ENCODE results near the gene CAST. TPM values are rescaled to one million over a fixed set of nuclear protein-coding genes. Genes with fewer than 3 reads are reported as not detected.

The CAST gene
- total and polyA plus RNA-seq, 2 donors (not counting 3 experiments of a cell fraction or from before 2014, with no cell fraction given) = 33.7 to 194 TPM

DNA sequence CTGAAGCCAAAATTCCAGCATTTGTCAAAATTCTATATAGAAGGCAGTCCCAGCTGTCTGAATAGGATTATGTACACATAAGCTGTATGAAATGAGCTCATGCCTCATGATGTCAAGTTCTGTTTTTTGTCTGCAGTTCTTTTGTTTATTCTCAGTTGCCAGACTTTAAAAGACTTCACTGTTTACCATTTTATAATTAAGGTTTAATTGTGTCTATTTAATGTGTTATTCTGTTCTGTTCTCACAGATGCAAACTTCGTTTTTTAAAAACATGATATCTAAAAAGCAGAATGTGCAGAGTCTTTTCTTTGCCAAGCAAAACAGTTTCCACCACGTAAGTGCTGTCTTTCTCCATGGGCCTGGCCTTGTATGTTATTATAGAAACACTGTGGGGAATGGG, 114.4 kb downstream of the CAST start:
- intact Hi-C loops (cut with micrococcal nuclease) = no loop called here
- dilution Hi-C loops (cut with MboI; ENCODE audit: extremely low pct_ligation_motif_present, low sequenced_read_pairs) = no loop called here
- ChIA-PET CTCF (interaction anchor here (1.4 to 2.5 kb wide), 2 partner anchors 24 to 221 kb away, joined by 5 to 6 read pairs; no protein-coding TSS in a partner anchor), POLR2A (no interaction called here)
- no TSS peak for BruUV-seq (replicated peaks)
- H3K4me2 ChIP-seq (ENCODE audit: insufficient read depth, low read length) = no peak overlapping the region
- no peak overlapping the region for H3K4me3 ChIP-seq (replicated peaks in 1 of 3; ENCODE audit: insufficient read depth in 1 of 3, low read depth in 1 of 3, low read length in 3 of 3)
- no peaks in the 10 kb centered on the region for H3K79me2 ChIP-seq (ENCODE audit: control insufficient read depth, insufficient read depth, low read length)
- no peaks in the 10 kb centered on the region for H3K27me3 ChIP-seq (ENCODE audit: control insufficient read depth in 2 of 2, insufficient read depth in 2 of 2, low read length in 2 of 2)
- peak; percentile 57 for DNase-seq (ENCODE audit: low read depth, low spot score)
- H3K9ac ChIP-seq (replicated peaks; ENCODE audit: extremely low read depth, insufficient read depth, low read length) = no peak overlapping the region
- H3K9me3 ChIP-seq (replicated peaks; ENCODE audit: control insufficient read depth, insufficient read depth, low read length) = no peaks in the 10 kb centered on the region
- H3K4me1 ChIP-seq (ENCODE audit: control insufficient read depth, extremely low read depth, insufficient read depth, low read length) = peaks cover 17% of the 10 kb centered on the region
- peaks cover 15 to 18% of the 10 kb centered on the region in 2 experiments for H3K36me3 ChIP-seq (ENCODE audit: control insufficient read depth in 2 of 2, extremely low read depth in 1 of 2, insufficient read depth in 2 of 2, low read length in 2 of 2)
- TF ChIP-seq, protein P1, sequence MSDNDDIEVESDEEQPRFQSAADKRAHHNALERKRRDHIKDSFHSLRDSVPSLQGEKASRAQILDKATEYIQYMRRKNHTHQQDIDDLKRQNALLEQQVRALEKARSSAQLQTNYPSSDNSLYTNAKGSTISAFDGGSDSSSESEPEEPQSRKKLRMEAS (IDR thresholded peaks at IDR 0.05; ENCODE audit: insufficient read depth, insufficient read length) = no peak
- TF ChIP-seq EZH2 (IDR thresholded peaks at IDR 0.05; ENCODE audit: borderline replicate concordance, low read depth, low read length, severe bottlenecking) = no peak
- no peak for TF ChIP-seq MYC (IDR thresholded peaks at IDR 0.05; ENCODE audit: low read depth, low read length)
- no peak for TF ChIP-seq FOS (IDR thresholded peaks at IDR 0.05; ENCODE audit: borderline replicate concordance, insufficient read depth, low read length)
- H3K27ac ChIP-seq (ENCODE audit: insufficient read depth, low read depth, low read length) = no peak overlapping the region
- no peak for FAIRE-seq
- no peaks in the 10 kb centered on the region for H4K20me1 ChIP-seq (replicated peaks; ENCODE audit: control insufficient read depth, extremely low read depth, insufficient read depth, low read length)
- no peak overlapping the region for H2AFZ ChIP-seq (ENCODE audit: low read depth, low read length)
- no peaks in the 10 kb centered on the region for H3K9me1 ChIP-seq (replicated peaks; ENCODE audit: control insufficient read depth, extremely low read depth, insufficient read depth, low read length)

DNA sequence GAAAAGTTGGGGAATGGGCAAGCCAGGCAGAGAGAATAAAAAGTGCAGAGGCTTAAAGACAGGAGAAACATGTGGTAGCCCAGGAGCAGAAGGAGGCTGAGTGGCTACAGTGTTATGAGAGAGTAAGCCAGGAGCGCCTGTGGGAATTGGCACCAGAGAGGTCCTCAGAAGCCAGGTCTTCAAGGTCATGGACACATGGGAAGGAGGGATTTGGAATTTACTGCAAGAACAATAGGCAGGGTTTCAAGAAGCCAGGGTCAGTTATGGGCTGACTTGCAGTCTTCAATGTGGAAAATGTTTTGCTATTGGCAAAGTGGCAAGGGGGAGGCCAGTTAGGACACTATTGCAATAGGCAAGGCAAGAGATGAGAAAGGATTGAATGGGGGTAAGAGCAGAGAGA, 116.2 kb downstream of the CAST start:
- ChIA-PET POLR2A (no interaction called here), CTCF (no interaction called here)

More for the DNA sequence above, 116.2 kb downstream of the CAST start:
- no peaks in the 10 kb centered on the region for H4K20me1 ChIP-seq (replicated peaks; ENCODE audit: control insufficient read depth, extremely low read depth, insufficient read depth, low read length)
- dilution Hi-C loops (cut with MboI; ENCODE audit: extremely low pct_ligation_motif_present, low sequenced_read_pairs) = no loop called here
- no peaks in the 10 kb centered on the region for H3K9me3 ChIP-seq (replicated peaks; ENCODE audit: control insufficient read depth, insufficient read depth, low read length)
- no peak overlapping the region for H3K4me3 ChIP-seq (replicated peaks in 1 of 3; ENCODE audit: insufficient read depth in 1 of 3, low read depth in 1 of 3, low read length in 3 of 3)
- H2AFZ ChIP-seq (ENCODE audit: low read depth, low read length) = no peak overlapping the region
- TF ChIP-seq EZH2 (IDR thresholded peaks at IDR 0.05; ENCODE audit: borderline replicate concordance, low read depth, low read length, severe bottlenecking) = no peak
- TF ChIP-seq, protein P2, sequence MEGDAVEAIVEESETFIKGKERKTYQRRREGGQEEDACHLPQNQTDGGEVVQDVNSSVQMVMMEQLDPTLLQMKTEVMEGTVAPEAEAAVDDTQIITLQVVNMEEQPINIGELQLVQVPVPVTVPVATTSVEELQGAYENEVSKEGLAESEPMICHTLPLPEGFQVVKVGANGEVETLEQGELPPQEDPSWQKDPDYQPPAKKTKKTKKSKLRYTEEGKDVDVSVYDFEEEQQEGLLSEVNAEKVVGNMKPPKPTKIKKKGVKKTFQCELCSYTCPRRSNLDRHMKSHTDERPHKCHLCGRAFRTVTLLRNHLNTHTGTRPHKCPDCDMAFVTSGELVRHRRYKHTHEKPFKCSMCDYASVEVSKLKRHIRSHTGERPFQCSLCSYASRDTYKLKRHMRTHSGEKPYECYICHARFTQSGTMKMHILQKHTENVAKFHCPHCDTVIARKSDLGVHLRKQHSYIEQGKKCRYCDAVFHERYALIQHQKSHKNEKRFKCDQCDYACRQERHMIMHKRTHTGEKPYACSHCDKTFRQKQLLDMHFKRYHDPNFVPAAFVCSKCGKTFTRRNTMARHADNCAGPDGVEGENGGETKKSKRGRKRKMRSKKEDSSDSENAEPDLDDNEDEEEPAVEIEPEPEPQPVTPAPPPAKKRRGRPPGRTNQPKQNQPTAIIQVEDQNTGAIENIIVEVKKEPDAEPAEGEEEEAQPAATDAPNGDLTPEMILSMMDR (IDR thresholded peaks at IDR 0.05; ENCODE audit: extremely low read depth in 1 of 2, insufficient read depth in 1 of 2, low read depth in 1 of 2, low read length in 2 of 2) = no peak
- TF ChIP-seq JUN (IDR thresholded peaks at IDR 0.05; ENCODE audit: borderline replicate concordance, insufficient read depth, insufficient read length, low read depth) = no peak
- TF ChIP-seq, protein P1 (IDR thresholded peaks at IDR 0.05; ENCODE audit: insufficient read depth, insufficient read length) = no peak
- no peak for TF ChIP-seq GATA2 (IDR thresholded peaks at IDR 0.05; ENCODE audit: insufficient read depth, insufficient read length, low read depth, low read length)
- no peak for TF ChIP-seq POLR2A (IDR thresholded peaks at IDR 0.05; ENCODE audit: low read depth, low read length)
- no peak for TF ChIP-seq POLR2AphosphoS5 (IDR thresholded peaks at IDR 0.05; ENCODE audit: insufficient read depth, low read depth, low read length)
- TF ChIP-seq FOS (IDR thresholded peaks at IDR 0.05; ENCODE audit: borderline replicate concordance, insufficient read depth, low read length) = no peak
- TF ChIP-seq MYC (IDR thresholded peaks at IDR 0.05; ENCODE audit: low read depth, low read length) = no peak
- H3K9me1 ChIP-seq (replicated peaks; ENCODE audit: control insufficient read depth, extremely low read depth, insufficient read depth, low read length) = no peaks in the 10 kb centered on the region
- peaks cover 13 to 16% of the 10 kb centered on the region in 2 experiments for H3K36me3 ChIP-seq (ENCODE audit: control insufficient read depth in 2 of 2, extremely low read depth in 1 of 2, insufficient read depth in 2 of 2, low read length in 2 of 2)
- FAIRE-seq = no peak
- H3K9ac ChIP-seq (replicated peaks; ENCODE audit: extremely low read depth, insufficient read depth, low read length) = no peak overlapping the region
- H3K79me2 ChIP-seq (ENCODE audit: control insufficient read depth, insufficient read depth, low read length) = no peaks in the 10 kb centered on the region
- H3K27me3 ChIP-seq (ENCODE audit: control insufficient read depth in 2 of 2, insufficient read depth in 2 of 2, low read length in 2 of 2) = no peaks in the 10 kb centered on the region
- no peak for DNase-seq (ENCODE audit: low read depth, low spot score)
- intact Hi-C loops (cut with micrococcal nuclease) = no loop called here
- peaks cover 19% of the 10 kb centered on the region for H3K4me1 ChIP-seq (ENCODE audit: control insufficient read depth, extremely low read depth, insufficient read depth, low read length)
- BruUV-seq (replicated peaks) = no TSS peak
- H3K27ac ChIP-seq (ENCODE audit: insufficient read depth, low read depth, low read length) = no peak overlapping the region
- H3K4me2 ChIP-seq (ENCODE audit: insufficient read depth, low read length) = no peak overlapping the region

Data from endothelial cell of umbilical vein (primary cell).